ENCODE data around the gene MTRFR.

MTRFR gene

DNA sequence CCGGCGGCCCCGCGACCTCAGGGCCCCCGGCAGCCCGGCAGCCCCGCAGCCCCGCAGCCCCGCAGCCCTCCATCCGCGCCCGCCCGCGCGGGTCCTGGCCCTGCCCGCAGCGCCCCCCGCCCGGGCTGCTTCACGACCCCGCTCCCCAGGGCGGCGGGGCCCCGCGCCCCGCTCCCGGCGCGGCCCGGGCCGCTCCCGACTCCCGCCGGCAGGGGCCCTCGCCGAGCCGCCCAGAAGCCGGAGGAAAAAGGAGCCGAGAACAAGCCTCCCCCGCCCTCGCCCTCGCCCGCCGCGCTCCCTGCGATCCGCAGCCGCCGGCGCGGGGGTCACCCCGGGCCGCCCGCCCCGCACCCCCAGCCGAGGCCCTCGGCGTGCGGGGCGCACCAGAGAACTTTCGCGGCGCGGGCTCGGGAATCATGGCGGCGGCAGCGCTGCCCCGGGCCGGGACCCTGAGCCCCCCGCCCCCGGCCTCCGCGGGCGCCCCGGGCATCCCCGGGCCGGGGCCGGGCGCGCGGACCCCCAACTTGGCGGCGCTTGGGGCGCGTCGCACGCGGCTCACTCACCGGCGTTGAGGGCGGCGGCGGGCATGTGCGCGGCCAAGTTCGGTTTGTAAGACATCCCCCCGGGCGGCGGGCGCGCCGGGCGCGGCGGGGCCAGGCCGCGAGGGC lies 37.9 kb downstream of the MTRFR start:
- peak; percentile 86 for DNase-seq

DNA sequence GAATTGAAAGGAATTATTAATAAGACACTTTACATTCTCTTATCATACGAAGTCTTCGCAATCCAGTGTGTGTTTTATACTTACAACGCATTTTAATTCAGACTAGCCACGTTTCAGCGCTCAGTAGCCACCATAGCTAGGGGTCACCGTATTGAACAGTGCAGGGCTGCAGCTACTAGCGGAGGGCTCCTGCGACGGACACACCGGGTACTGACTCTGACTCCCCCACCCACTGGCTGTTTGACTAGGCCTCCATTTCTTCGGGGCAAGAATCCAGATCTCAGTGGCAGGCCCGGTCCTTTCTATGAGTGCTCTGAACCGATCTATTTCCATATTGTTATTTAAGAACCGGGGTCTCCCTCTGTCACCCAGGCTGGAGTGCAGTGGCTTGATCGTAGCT lies 39.9 kb downstream of the MTRFR start:
- no peak for DNase-seq

DNA sequence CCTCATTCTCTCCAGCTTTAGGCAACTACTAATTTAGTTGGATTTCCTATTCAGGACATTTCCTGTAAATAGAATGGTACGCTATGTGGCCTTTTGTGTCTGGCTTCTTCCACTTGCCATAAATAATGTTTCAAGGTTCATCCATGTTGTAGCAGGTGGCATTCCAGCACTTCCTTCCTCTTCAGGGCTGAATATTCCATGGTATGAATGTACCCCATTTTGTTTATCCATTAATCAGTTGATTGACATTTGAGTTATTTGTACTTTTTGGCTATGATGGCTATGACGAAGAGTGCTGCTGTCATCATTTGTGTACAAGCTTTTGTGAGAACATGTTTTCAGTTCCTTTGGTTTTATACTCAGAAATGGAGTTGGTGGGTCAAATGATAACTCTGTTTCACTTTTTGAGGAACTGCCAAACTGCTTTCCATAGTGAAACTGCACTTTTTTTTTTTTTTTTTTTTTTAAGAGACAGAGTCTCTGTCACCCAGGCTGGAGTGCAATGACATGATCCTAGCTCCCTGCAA lies 44.9 kb downstream of the MTRFR start:
- peak; percentile 92 for DNase-seq

DNA sequence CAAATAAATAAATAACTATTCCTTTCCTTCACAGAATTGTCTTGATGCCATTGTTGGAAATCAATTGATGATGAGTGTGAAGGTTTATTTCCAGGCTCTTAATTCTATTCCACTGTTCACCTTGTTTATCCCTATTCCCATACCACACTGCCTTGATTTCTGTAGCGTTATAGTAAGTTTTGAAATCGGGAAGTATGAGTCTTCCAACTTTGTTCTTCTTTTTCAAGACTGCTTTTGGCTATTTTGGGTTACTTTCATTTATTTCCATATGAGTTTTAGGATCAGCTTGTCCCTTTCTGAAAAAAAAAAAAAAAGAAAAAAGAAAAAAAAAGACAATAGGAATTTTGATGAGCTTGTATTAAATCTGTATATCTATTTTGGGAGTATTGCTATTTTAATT lies 47.7 kb downstream of the MTRFR start:
- DNase-seq = peak; percentile 40

DNA sequence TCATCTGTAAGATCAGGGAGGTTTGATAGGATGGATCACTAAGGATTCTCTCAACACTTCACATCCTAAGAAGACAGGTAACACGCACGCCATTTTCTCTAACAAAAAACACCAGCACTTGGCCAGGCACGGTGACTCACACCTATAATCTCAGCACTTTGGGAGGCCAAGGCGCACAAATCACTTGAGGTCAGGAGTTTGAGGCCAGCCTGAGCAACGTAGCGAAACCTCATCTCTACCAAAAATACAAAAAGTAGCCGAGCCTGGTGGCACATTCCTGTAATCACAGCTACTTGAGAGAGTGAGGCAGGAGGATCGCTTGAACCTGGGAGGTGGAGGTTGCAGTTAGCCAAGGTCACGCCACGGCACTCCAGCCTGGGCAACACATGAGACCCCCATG lies 48.9 kb downstream of the MTRFR start:
- DNase-seq = no peak

DNA sequence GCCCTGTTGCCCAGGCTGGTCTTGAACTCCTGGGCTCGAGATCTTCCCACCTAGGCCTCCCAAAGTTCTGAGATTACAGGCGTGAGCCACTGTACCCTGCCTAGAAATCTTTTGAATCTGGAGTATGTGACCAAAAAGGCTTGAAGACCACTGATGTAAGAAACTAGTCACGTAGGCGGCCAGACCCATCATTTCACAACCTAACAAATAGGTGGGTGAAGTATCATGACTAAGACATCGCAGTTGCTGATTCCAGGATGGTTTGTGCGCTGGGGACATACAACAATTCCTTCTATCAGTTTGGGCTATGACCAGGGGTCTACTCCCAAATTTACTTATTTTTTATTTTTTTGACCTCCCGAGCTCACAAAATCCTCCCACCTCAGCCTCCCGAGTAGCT lies 50.2 kb downstream of the MTRFR start:
- no peak for DNase-seq

DNA sequence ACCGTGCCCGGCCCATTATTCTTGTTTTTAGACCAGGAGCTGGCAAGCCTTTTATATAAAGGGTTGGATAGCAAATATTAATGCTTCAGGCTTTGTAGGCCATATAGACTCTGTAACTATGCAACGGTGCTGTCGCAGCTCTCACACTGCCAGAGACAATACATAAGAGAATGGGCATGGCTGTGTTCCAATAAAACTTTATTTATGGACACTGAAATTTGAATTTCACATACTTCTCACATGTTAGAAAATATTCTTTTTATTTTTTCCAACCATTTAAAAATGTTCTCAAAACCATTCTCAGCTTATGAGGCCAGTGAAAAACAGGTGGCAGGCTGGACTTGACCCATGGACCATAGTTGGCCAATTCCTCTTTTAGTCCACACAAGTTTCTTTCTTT lies 51.4 kb downstream of the MTRFR start:
- DNase-seq = no peak

DNA sequence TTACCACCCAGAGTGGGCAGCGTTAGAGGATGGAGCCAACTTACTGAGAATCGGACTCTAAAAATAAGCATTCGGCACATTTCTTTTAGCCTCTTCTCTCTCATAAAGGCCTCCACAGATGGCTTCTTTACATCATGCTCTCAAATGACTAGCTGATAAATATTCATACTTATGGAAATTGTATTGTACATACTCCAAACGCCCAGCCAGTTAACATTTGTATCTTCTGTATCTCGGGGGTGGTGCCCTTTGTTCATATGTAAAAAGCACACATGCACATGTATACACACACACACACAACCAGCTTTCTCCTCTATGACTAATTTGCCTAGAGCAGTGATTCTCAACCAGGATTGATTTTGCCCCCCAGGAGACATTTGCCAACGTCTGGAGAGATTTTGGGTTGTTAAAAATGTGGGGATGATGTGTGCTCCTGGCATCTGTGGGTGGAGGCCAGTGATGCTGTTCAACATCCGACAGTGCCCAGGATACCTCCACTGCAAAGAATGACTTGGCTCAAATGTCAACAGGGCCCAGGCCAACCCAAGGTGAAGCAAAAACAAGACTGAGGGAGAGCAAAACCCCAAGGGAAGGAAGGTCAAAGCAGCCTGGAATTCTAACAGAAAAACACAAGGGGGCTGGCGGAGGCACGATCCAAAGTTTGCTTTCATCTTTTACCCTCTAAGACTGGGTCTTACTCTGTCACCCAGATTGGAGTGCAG lies 53.6 kb downstream of the MTRFR start:
- DNase-seq = no peak

DNA sequence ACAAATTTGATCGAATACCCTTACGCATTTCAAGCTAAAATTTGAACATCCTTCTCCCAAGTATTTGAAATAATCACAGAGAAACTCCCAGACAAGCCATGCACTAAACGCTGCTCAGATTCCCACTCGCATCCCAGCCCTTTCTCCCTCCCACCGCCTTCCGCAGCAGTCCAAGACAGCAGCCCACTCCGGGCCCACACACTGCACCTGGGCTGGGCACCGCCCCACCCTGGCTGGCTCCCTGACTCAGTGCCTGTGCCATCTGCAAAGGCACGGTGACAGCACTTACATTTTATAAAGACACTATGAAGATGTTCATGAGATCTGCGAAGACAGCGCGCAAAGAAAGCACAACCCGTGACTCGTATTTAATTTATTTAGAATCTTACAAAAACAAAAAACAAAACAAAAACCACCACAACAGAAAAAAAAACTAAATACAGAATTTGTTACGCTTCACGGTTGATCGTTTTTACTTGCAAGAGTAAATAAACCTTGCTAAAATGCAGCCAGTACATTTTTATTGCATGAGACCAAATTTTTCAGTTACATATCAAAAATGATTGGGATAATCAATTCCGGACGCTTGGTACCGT lies 55.6 kb downstream of the MTRFR start:
- DNase-seq = no peak

DNA sequence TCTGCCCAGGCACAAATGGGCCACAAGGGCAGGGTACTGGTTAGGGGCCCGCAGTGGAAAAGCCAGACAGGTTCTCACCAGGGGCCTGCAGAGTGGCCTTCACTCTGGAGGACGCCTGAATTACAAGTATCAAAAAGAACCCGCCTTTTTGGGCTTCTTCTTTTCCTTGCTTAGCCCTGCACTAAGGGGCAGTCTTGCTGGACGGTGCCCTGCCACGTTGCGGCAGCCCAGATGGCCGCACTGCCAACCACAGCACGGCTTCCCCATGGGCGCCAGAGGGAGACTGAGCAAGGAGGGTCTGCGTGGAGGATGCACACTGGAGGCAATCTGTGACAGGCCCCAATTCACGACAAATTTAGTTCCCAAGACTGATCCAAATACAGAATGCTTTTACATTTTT lies 56.7 kb downstream of the MTRFR start:
- no peak for DNase-seq

DNA sequence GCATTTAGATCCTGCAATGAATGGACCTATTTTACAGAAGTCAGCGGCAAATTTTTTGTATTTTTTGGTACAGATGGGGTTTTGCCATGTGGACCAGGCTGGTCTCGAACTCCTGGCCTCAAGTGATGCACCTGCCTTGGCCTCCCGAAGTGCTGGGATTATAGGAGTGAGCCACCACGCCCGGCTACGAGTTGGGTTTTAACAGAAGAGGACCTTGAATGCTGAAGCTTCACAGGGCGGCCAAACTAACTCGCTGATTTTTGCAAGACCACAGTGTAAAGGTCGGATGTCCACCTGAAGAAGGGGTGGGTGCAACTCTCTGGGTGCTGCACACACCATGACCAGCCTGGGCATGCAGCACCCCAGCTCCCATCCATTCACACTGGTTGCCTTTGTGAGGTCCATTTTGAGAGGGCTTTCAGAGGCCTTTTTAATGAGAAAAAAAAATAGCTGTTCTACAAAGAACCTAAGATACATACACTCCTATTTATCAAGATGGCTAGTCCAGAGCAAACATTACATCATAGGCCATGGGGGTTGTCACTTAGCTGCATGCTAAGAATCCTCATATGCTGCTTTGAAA lies 60.0 kb downstream of the MTRFR start:
- no peak for DNase-seq

DNA sequence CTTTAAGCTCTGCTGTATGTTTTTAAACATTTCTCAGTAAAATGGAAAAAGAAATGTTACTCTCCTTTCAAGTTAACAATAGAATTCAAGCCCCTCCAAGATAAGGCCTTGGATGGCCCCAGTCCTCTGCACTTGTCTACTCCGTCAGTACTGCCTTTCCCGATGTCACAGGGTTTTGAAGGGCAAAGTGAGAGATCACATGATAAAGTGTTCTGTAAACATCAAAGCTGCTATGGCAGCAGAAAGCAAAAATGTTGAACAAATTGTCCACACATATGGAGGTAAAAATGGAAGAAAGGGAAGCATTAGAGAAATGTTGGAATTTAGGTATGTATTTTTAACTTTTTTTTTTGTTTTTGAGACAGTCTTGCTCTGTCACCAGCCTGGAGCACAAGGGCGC lies 71.9 kb downstream of the MTRFR start:
- no peak for DNase-seq

DNA sequence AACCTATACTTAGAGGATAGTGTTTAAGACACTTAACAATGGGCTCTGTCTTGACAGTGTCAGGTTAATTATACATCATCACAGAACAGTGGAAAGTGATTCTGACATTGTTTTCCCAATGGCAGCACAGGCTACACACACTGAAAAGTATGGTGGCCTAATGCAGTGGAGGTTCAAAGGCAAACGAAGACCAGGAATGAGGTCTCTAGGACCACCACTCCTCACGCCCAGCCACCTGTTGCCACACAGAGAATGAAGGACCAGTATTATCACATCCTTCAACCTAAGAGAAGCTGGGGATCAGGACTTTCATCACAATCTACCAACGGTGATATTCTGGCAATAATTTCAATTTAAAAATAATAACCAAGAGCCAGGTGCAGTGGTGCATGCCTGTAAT lies 73.0 kb downstream of the MTRFR start:
- DNase-seq = no peak
